K562 (cell line): ENCODE results near the gene TDRD9. TPM values are rescaled to one million over a fixed set of nuclear protein-coding genes. Genes with fewer than 3 reads are reported as not detected.

ENCODE experiments used
- ATAC-seq: fragments of 200-7000 bp; cut with Tn5 transposase; 3 replicates; pipeline ENCODE4 v1.9.1; 2020; ENCODE audit warnings: moderate library complexity
- BruUV-seq: library from RNA; stranded (reverse); fragments of 400-500 nt; replicated peaks from 2 replicates; lab custom pipeline; 2021; lab: Mats Ljungman, UMichigan
- CTCF ChIA-PET: fragments of 300-600 bp; formaldehyde crosslinking; extraction: SDS; loops from one replicate; lab custom pipeline; 2021; ENCODE audit warnings: low intra/inter-chr PET ratio; lab: Yijun Ruan, JAX
- POLR2A ChIA-PET: fragments of 300-600, 350-650 bp; sonication (Branson Sonifier 250); formaldehyde crosslinking; extraction: SDS; loops from one replicate; lab custom pipeline; 2021; ENCODE audit warnings: antibody characterized with exemption, inconsistent platforms; lab: Yijun Ruan, JAX
- DNase-seq, 4 experiments: peaks; one replicate each; pipeline versions ENCODE4 v3.0.0 to v3.0.0-alpha.2; 2011 to 2018; ENCODE audit warnings: low spot score in 3 of 4, mixed read lengths in 3 of 4; ENCODE audit errors: extremely low read depth in 1 of 4
- FAIRE-seq: peaks from 2 replicates; lab custom pipeline; 2011; peaks lifted over from hg19 to GRCh38; lab: Jason Lieb, UNC
- H2AFZ ChIP-seq: 2 replicates; pipeline ENCODE4 v1.6.0; 2011; ENCODE audit warnings: low read depth, low read length, control low read depth, inconsistent platforms
- H3K27ac ChIP-seq: fragments of 200-600 bp; 3 replicates; pipeline ENCODE4 v1.8.0; 2011; ENCODE audit warnings: low read depth, mild to moderate bottlenecking, control low read depth, inconsistent platforms, low read length, moderate library complexity, mixed read lengths; ENCODE audit errors: extremely low read depth
- H3K27me3 ChIP-seq, 2 experiments: fragments of 300-600 bp in 1 of 2; 2 replicates in 1 of 2; 3 replicates in 1 of 2; pipeline versions ENCODE4 v1.6.0 to v1.8.0; 2011; ENCODE audit warnings: inconsistent platforms in 2 of 2, low read length in 2 of 2, mild to moderate bottlenecking in 1 of 2, mixed read lengths in 1 of 2, moderate library complexity in 1 of 2; ENCODE audit not compliant: control insufficient read depth in 2 of 2, insufficient read depth in 2 of 2
- H3K36me3 ChIP-seq: fragments of 300-600 bp; 3 replicates; pipeline ENCODE4 v1.8.0; 2011; ENCODE audit warnings: mild to moderate bottlenecking, low read length, inconsistent platforms; ENCODE audit not compliant: control insufficient read depth, insufficient read depth
- H3K4me1 ChIP-seq, 2 experiments: fragments of 200-600 bp in 1 of 2; replicated peaks in 1 of 2; 2 replicates in 1 of 2; 3 replicates in 1 of 2; pipeline versions ENCODE4 v1.5.1 to v1.8.0; 2011; ENCODE audit warnings: inconsistent platforms in 2 of 2, low read length in 2 of 2, mild to moderate bottlenecking in 1 of 2, mixed read lengths in 1 of 2, moderate library complexity in 1 of 2; ENCODE audit not compliant: control insufficient read depth in 2 of 2, insufficient read depth in 2 of 2
- H3K4me2 ChIP-seq: 2 replicates; pipeline ENCODE4 v1.6.1; 2011; ENCODE audit warnings: low read length, control low read depth, inconsistent platforms, mixed read lengths; ENCODE audit not compliant: insufficient read depth
- H3K4me3 ChIP-seq: fragments of 200-600 bp; sonication (generic), shearing (Covaris generic); 2 replicates; pipeline ENCODE4 v1.5.1; 2016; ENCODE audit warnings: control low read depth, inconsistent platforms
- H3K79me2 ChIP-seq: fragments of 200-600 bp; 3 replicates; pipeline ENCODE4 v1.8.0; 2011; ENCODE audit warnings: low read length, inconsistent platforms; ENCODE audit not compliant: control insufficient read depth, insufficient read depth
- H3K9ac ChIP-seq, 2 experiments: 2 replicates each; pipeline versions ENCODE4 v1.6.0 to v1.6.1; 2011; ENCODE audit warnings: low read depth in 2 of 2, low read length in 2 of 2, control low read depth in 1 of 2, inconsistent platforms in 1 of 2, mild to moderate bottlenecking in 1 of 2, mixed read lengths in 1 of 2; ENCODE audit not compliant: insufficient read depth in 1 of 2
- H3K9me1 ChIP-seq: one replicate; pipeline ENCODE4 v1.6.0; 2011; ENCODE audit warnings: inconsistent platforms, mild to moderate bottlenecking, low read length, moderate library complexity; ENCODE audit not compliant: control insufficient read depth, insufficient read depth
- H3K9me3 ChIP-seq: replicated peaks from 2 replicates; pipeline ENCODE4 v1.5.1; 2011; ENCODE audit warnings: low read depth, low read length, inconsistent platforms; ENCODE audit not compliant: control insufficient read depth, insufficient read depth
- H4K20me1 ChIP-seq: replicated peaks from 2 replicates; pipeline ENCODE4 v1.6.1; 2011; ENCODE audit warnings: low read length, inconsistent platforms, mixed read lengths; ENCODE audit not compliant: control insufficient read depth, insufficient read depth
- ATF7 ChIP-seq: fragments of 450-650 bp; IDR thresholded peaks from 2 replicates; pipeline ENCODE4 v1.7.1; 2014; ENCODE audit warnings: mild to moderate bottlenecking, moderate library complexity
- CREB1 ChIP-seq, 2 experiments: sonication (generic) in 1 of 2; formaldehyde crosslinking in 1 of 2; IDR thresholded peaks; 2 replicates each; pipeline versions ENCODE4 v1.6.1 to v1.8.0; 2012 to 2022; ENCODE audit warnings: inconsistent platforms in 1 of 2, mild to moderate bottlenecking in 1 of 2, missing genetic modification reagents in 1 of 2, moderate library complexity in 1 of 2
- ELF1 ChIP-seq: fragments of 200-800 bp; sonication (Bioruptor generic); IDR thresholded peaks from 2 replicates; pipeline ENCODE4 v1.6.1; 2016; ENCODE audit warnings: missing genetic modification characterization, missing compliant biosample characterization
- ELK1 ChIP-seq: sonication (generic); formaldehyde crosslinking; IDR thresholded peaks from 2 replicates; pipeline ENCODE4 v1.8.1; 2022; ENCODE audit warnings: missing genetic modification reagents
- MTF1 ChIP-seq: fragments of 250-450 bp; sonication (Bioruptor Pico); IDR thresholded peaks from 2 replicates; pipeline ENCODE4 v1.9.0; 2021; ENCODE audit warnings: moderate library complexity, mild to moderate bottlenecking, inconsistent platforms, borderline replicate concordance
- ZBTB2 ChIP-seq: fragments of 450-650 bp; IDR thresholded peaks from 2 replicates; pipeline ENCODE4 v1.6.1; 2016; ENCODE audit warnings: antibody characterized with exemption
- ZNF197 ChIP-seq: fragments of 200-800 bp; sonication (Bioruptor generic); IDR thresholded peaks from 2 replicates; pipeline ENCODE4 v1.6.1; 2016; ENCODE audit warnings: low read depth, missing genetic modification characterization, missing compliant biosample characterization
- ZNF592 ChIP-seq: fragments of 450-650 bp; IDR thresholded peaks from 2 replicates; pipeline ENCODE4 v1.6.1; 2017; ENCODE audit warnings: antibody characterized with exemption, mild to moderate bottlenecking
- WGBS: fragments of 100-300 bp; shearing (Covaris generic); methylation state at CpG from one replicate; pipeline ENCODE4 v1.1.6; 2016; ENCODE audit warnings: low coverage, mixed read lengths; ENCODE audit not compliant: insufficient coverage; ENCODE audit errors: missing lambda C conversion rate; 5-methylcytosine and 5-hydroxymethylcytosine counted together
- in situ Hi-C: fragments of 300-500 bp; cut with MboI; formaldehyde crosslinking; loops from 4 replicates; pipeline ENCODE4 v1.15.0; 2018; ENCODE audit warnings: inconsistent platforms, mixed read lengths
- intact Hi-C: fragments of 100-400 bp; cut with micrococcal nuclease; formaldehyde crosslinking; loops from 2 replicates; pipeline ENCODE4 v1.14.2; 2022
- polyA plus RNA-seq, 8 experiments: library from polyadenylated mRNA; depleted of rRNA in 4 of 8; stranded (reverse) in 5 of 8; unstranded in 3 of 8; fragments of >200 nt; fragmentation: Nextera tagmentation in 2 of 8; fragmentation: Illumina TruSeq in 1 of 8; extraction: Ambion mirVana in 2 of 8; extraction: Trizol in 1 of 8; gene quantifications; 2 replicates each; pipeline versions ENCODE4 v1.2.1 to v1.2.3, GENCODE V29; 2011 to 2014; ENCODE audit warnings: inconsistent platforms in 1 of 8, missing spikeins in 1 of 8
- total RNA-seq, 7 experiments: library from RNA; depleted of rRNA in 6 of 7; stranded (reverse); fragments of >200 nt in 6 of 7; fragmentation: Illumina TruSeq in 2 of 7; extraction: Trizol in 2 of 7; gene quantifications; 2 replicates each; pipeline versions ENCODE4 v1.2.1 to v1.2.3, GENCODE V29; 2011 to 2021; ENCODE audit warnings: low replicate concordance in 1 of 7
- TF ChIP-seq, protein P1 (sequence below): sonication (generic); formaldehyde crosslinking; IDR thresholded peaks from 2 replicates; pipeline ENCODE4 v1.8.1; 2023; ENCODE audit warnings: mild to moderate bottlenecking, missing genetic modification reagents, moderate library complexity

TDRD9 gene
- total and polyA plus RNA-seq, 9 of the 15 experiments (the other 6 are each of a cell fraction or from before 2014, with no cell fraction given), result 0.04 to 0.14 (median 0.04) TPM; not detected in 5

GRCh38 chr14:103889313-103890051 is 38.8 kb upstream of the TDRD9 start (continued):
- TF ChIP-seq ATF7 (0 out of 2 replicates have a peak, but pooled peaks have one; percentile 15), CREB1 (IDR thresholded peaks at IDR 0.05) (no peak), CREB1 (CRISPR knock-in tag; IDR thresholded peaks at IDR 0.05) (no peak)

DNA sequence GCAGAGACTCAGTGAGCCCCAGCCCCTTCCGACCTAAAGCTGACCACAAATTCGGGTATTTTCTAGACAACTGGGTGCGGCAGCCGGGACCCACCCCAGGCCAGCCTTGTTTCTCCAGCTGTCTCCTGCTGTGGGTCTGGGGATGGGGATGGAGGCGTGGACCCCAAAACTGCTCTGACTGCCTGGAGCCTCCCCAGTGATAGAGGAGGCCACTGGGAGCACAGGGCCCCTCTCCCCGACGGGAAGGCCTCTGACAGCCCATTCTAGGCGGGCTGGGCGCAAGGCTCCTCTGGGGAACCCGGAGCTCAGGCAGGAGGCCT is 38.2 kb upstream of the TDRD9 start:
- BruUV-seq, result no TSS peak
- WGBS, result 47% methylated on average over 5 of the region's 10 CpGs
- in situ Hi-C loops, result no loop called here
- H3K9me1 ChIP-seq, result no peaks in the 10 kb centered on the region
- no peaks in the 10 kb centered on the region; the same call in 1 of the 2 replicates for H4K20me1 ChIP-seq
- peaks cover 4 to 47% of the 10 kb centered on the region in 2 experiments; a peak in 4 of 5 replicates for H3K4me1 ChIP-seq
- peaks cover 0 to 17% of the 10 kb centered on the region in 2 experiments; a peak in 2 of 5 replicates for H3K27me3 ChIP-seq
- ChIA-PET POLR2A (no interaction called here), CTCF (no interaction called here)
- H3K9me3 ChIP-seq, result no peaks in the 10 kb centered on the region
- peak overlapping the region; percentile 52; the same call in 1 of the 2 replicates for H3K4me2 ChIP-seq
- H3K27ac ChIP-seq, result no peak overlapping the region
- no peaks in the 10 kb centered on the region for H3K36me3 ChIP-seq
- intact Hi-C loops, result no loop called here
- no peak for ATAC-seq
- FAIRE-seq, result no peak
- H2AFZ ChIP-seq, result no peak overlapping the region
- DNase-seq, result no peak
- H3K79me2 ChIP-seq, result no peaks in the 10 kb centered on the region
- no peak overlapping the region for H3K9ac ChIP-seq
- no peak overlapping the region for H3K4me3 ChIP-seq
- no peak for TF ChIP-seq ZNF592
- no peak for TF ChIP-seq MTF1 (CRISPR knock-in tag)
- TF ChIP-seq, protein P1, sequence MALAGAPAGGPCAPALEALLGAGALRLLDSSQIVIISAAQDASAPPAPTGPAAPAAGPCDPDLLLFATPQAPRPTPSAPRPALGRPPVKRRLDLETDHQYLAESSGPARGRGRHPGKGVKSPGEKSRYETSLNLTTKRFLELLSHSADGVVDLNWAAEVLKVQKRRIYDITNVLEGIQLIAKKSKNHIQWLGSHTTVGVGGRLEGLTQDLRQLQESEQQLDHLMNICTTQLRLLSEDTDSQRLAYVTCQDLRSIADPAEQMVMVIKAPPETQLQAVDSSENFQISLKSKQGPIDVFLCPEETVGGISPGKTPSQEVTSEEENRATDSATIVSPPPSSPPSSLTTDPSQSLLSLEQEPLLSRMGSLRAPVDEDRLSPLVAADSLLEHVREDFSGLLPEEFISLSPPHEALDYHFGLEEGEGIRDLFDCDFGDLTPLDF (CRISPR knock-in tag), result no peak
- no peak for TF ChIP-seq ZBTB2
- no peak for TF ChIP-seq ELF1
- no peak for TF ChIP-seq ZNF197 (CRISPR knock-in tag)
- TF ChIP-seq ELK1, result no peak
